GM12872 (cell line): ENCODE measurements around the gene TRPM7.

Source experiments
- TF ChIP-seq, protein P1 (sequence below): IDR thresholded peaks from 3 replicates; pipeline ENCODE4 v1.5.1; 2011; ENCODE audit warnings: low read depth, mild to moderate bottlenecking, low read length, moderate library complexity; ENCODE audit not compliant: insufficient read depth

The TRPM7 gene

DNA sequence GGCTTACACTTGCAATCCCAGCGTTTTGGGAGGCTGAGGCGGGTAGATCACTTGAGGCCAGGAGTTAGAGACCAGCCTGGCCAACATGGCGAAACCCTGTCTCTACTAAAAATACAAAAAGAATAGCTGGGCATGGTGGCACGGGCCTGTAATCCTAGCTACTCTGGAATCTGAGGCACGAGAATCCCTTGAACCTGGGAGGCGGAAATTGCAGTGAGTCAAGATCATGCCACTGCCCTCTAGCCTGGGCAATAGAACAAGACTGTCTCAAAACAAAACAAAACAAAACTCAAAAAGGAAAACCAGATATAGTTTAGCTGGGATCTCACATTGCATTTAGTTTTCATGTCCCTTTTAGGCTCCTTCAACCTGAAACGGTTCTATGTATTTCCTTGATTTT lies 137.3 kb downstream of the TRPM7 start:
- TF ChIP-seq, protein P1, sequence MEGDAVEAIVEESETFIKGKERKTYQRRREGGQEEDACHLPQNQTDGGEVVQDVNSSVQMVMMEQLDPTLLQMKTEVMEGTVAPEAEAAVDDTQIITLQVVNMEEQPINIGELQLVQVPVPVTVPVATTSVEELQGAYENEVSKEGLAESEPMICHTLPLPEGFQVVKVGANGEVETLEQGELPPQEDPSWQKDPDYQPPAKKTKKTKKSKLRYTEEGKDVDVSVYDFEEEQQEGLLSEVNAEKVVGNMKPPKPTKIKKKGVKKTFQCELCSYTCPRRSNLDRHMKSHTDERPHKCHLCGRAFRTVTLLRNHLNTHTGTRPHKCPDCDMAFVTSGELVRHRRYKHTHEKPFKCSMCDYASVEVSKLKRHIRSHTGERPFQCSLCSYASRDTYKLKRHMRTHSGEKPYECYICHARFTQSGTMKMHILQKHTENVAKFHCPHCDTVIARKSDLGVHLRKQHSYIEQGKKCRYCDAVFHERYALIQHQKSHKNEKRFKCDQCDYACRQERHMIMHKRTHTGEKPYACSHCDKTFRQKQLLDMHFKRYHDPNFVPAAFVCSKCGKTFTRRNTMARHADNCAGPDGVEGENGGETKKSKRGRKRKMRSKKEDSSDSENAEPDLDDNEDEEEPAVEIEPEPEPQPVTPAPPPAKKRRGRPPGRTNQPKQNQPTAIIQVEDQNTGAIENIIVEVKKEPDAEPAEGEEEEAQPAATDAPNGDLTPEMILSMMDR = no peak

DNA sequence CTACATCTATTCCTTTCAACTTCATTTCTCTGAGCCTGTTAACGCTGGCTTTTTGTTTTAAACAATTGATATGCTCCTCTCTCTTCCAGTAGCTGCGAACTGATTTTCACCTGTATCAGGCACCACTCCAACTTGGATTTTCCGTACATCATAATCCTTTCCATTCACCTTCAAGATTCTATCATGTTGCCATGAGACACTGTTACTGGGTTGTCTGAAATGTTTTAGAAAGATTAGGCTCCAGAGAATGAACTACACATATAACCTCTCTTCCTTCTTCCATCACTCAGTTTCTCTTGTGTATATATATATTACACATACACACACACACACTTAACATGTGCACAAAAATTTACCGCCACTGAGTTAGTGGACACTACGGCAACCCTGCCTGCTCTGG lies 140.0 kb downstream of the TRPM7 start, which contains the start of gene USP50:
TSS of gene USP50 (minus strand) at position 101 of the 400 bp plus-strand sequence. CDS start 141 bp downstream, outside the sequence.
- TF ChIP-seq, protein P1 = no peak

DNA sequence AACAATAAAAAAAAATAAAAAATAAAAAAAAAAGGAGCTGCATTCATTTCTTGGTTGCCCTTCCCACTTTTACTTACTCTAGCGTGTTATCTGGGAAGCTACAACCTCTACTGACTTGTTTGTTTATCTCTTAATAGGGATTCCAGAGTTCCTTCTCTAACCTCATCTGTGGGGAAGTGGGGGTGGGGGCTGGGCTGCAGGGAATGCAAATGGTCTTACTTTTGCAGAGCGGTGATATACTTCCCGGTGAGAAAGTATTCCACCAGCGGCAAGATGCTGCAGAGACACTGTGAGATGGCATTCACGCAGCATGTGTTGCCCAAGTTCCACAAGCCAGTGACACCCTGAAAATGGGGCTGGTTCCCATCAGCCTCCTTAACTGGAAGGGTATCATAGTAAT lies 142.2 kb downstream of the TRPM7 start:
- TF ChIP-seq, protein P1 = no peak

DNA sequence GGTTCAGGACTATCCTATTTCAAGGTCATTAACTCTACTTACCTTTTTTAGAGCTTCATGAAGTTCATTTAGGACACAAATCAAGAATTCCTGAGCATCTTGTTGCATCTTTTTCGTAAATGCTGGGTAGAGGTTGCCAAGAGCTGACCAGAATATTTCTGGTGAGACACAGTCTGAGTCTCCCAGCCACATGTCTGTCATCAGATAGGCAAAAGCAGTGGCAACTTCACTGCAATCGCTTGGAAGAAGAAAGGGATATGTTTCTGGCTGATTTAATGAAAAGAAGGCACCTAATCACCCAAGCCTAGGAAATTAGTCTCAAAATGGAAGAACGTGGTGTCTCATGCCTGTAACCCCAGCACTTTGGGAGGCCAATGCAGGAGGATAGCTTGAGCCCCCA lies 143.0 kb downstream of the TRPM7 start:
- TF ChIP-seq, protein P1 = no peak

DNA sequence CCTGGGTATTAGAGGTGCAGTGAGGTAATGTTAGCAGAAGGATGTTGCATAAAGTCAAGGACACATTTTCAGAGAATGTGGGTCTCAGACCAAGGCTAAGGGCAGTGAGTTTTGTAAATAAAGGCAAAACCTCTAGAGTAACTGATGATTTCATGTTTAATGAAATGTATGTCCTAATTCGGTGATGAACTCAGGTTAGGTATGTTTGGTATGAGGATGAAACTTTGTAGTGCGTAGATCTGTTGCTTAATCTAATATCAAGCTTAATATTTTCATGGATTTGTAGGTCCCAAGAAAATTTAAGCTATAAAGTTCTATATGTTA lies 143.7 kb downstream of the TRPM7 start:
- TF ChIP-seq, protein P1 = no peak

DNA sequence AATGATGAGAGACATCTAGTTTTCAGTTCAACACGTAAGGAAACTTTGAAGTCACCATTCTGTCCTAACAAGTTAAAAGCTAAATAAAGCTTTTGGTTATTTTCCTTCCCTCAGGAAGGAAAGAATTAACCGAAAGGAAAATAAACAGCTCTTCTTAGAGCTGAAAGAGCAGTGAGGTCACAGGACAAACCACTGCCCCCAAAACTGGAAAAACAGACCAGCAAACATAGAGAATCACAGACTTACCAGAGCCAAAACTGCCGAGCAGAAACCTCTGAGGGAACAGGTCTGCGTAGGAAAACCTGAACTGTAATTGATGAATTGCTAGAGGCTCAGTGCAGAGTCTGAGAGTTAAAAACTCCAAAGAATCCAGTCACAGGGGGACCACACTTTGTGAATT lies 154.8 kb downstream of the TRPM7 start:
- TF ChIP-seq, protein P1 = no peak

DNA sequence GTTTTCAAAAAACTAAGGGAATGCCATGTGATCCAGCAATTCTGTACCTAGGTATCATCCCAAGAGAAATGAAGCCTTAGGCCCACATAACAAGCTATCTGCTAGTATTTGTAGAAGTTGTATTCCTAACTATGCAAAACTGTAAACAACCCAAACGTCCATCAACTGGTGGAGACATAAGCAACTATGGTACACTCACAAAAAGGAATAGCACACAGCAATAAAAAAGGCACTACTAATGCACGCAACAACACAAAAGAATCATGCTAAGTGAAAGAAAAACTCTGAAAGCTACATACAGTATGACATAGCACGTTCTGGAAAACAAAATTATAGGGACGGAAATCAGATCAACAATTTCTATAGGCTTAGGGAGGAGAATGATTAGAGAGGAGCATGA lies 155.4 kb downstream of the TRPM7 start:
- TF ChIP-seq, protein P1 = no peak

DNA sequence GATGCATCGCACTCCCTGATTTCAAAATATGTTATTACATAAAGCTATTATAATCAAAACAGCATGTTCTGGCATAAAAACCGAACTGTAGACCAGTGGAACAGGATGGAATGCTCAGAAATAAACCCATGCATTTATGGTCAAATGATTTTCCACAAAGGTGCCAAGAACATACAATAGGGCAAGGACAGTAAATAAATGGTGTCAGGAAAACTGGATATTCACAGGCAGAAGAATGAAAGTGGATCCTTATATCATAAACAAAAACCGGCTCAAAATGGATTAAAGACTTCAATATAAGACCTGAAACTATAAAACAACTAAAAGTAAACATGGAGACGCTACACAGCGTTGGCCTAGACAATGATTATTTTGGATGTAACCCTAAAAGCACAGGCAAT lies 162.7 kb downstream of the TRPM7 start:
- TF ChIP-seq, protein P1 = no peak
